IPS DF 19.7 (cell line): ENCODE results near the gene HSPG2.
"Not testable (repeated sequence)": the region's sequence is repeated elsewhere in the genome, so short reads cannot be mapped to it uniquely, and the experiment has no call there.

Experiments used
- DNase-seq: peaks from one replicate; pipeline ENCODE4 v3.0.0-alpha.2; 2013; ENCODE audit warnings: low read depth, low spot score

HSPG2 gene

DNA sequence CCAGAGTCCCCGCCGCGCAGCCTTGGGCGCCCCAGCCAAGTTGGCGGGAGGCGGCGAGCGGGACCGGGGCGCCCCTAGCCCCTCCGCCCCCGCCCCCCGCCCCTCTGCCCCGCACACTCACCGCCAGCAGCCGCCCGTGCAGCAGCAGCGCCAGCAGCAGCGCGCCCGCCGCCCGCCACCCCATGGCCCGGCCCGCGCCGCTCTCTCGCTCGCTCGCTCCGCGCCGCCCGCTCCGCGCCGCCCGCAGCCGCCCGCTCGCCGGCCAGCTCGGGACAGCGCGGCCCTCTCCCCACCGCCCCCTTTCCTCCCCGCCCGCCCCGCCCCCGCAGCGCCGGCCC is at the start of gene HSPG2:
TSS of gene HSPG2 (minus strand) at position 277 of the 338 bp plus-strand sequence. CDS start at position 184, 93 bp downstream.
- no peak for DNase-seq

DNA sequence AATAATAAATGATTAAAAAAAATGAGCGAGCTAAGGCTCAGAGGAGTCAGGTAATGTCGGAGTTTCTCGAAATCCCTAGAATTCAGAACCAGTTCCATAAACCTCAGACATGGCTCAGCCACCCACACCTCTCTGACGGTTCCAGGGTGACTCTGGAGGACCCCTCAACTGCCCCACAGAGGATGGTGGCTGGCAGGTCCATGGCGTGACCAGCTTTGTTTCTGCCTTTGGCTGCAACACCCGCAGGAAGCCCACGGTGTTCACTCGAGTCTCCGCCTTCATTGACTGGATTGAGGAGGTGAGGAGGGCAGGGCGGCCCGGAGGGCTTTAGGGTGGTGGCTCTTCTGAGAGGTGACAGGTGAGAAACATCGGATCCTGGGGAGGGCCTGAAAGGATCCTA is 49.3 kb upstream of the HSPG2 start:
- DNase-seq = not testable (repeated sequence)

DNA sequence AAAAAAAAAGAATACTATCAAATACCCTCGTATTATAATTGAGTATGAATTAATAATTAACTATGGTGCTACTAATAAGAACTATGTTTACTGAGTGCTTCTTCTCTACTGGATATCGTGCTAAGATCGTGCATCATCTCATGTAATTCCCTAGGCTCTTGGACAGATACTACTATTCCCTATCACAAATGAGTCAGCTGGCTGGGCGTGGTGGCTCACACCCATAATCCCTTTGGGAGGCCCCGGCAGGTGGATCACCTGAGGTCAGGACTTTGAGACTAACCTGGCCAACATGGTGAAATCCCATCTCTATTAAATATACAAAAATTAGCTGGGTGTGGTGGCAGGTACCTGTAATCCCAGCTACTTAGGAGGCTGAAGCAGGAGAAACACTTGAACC is 48.8 kb upstream of the HSPG2 start:
- not testable (repeated sequence) for DNase-seq

DNA sequence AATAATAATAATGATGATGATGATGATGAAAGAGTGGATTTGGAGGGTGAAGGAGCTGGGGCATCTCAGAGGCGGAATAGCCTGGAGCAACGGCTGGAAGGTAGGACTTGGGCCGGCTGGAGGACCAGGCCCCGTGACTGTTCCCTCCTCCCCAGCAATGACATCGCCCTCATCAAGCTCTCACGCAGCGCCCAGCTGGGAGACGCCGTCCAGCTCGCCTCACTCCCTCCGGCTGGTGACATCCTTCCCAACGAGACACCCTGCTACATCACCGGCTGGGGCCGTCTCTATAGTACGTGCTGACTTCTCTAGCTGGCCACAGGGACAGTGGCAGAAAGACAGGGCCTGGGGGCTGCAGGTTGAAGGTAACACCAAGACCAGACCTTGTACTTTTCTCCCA is 46.4 kb upstream of the HSPG2 start:
- DNase-seq = not testable (repeated sequence)

DNA sequence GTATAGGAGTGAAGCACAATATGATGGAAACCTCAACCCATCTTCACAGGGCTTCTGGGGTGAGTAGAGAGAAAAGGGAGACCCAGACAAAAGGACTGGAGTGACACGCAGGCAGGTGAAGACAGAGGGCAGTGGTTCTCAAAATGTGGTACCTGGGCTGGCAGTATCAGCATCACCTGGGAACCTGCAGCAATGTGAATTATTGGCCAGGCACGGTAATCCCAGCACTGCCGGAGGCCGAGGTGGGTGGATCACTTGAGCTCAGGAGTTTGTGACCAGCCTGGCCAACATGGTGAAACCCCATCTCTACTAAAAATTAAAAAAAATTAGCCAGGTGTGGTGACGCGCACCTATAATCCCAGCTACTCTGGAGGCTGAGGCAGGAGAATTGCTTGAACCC is 45.0 kb upstream of the HSPG2 start:
- DNase-seq = not testable (repeated sequence)

DNA sequence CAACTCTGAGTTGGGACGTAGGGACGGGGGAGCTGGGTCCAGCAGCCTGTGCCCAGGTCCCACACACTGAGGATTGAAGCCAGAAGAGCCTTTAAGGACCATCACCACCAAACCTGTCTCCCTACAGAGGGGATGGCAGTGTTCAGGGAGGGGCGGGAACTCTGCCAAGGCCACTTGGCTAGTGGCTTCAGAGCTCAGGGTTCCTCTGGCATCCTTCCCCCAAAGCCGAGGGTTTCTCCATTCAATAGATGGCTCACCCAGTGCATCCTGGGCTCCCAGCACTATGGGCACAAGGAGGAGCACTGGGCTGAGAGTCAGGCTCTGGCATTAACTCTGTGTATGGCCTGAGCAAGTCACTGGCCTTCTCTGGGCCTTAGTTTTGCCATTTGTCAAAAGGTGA is 44.1 kb upstream of the HSPG2 start:
- not testable (repeated sequence) for DNase-seq

DNA sequence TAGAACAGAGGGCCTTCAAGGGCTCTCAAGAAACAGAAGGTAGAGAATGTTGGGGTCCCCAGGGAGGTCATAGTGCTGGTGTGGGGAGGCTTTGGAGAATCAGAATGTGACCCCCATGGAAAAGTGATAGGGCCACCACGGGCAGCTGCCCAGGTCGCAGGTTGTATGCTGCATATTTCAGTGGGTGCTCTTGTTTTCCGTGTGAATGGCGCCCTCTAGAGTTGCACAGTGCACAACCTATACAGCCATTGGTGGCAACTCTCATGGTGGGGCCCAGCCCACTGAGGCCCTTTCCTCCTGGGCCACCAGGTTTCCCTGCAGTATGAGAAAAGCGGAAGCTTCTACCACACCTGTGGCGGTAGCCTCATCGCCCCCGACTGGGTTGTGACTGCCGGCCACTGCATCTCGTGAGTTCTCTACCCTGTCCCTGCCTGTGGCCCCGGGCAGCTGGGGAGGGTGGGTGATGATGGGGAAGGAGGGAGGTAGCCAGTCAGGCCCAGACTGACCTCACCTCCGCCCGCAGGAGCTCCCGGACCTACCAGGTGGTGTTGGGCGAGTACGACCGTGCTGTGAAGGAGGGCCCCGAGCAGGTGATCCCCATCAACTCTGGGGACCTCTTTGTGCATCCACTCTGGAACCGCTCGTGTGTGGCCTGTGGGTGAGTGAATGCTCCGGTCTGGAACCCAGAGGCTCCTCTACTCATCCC is 43.6 kb upstream of the HSPG2 start:
- not testable (repeated sequence) for DNase-seq

GRCh38 chr1:21978209-21978608 is 41.1 kb upstream of the HSPG2 start:
- DNase-seq = not testable (repeated sequence)

DNA sequence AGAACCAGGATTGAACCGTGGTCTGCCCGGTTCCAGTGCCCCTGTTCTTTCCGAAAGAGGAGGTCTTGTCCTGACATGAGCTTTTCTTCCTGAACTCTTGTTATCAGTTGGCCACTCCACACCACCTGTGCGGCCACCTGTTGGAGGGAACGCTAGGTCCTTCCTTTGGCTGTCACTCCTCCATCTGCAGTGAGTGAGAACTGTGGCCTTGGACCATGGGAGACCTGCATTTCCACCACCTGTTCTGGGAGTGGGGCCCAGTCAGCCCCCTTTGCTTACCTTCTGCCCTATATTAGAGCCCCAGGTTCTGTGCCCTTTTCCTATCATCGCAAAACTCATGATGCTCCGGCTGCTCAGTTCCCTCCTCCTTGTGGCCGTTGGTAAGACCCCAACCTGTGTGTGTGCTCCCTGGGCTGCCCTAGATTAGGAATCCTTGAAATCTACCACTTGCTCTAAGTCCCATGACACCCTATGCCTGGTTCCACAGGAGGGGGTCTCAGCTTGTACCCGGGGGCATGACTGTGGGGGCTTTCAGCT is 39.7 kb upstream of the HSPG2 start, which contains the start of gene CELA3B:
TSS of gene CELA3B (plus strand) at position 320 of the 537 bp plus-strand sequence. CDS start at position 338, 18 bp downstream.
- DNase-seq = not testable (repeated sequence)

- DNase-seq = not testable (repeated sequence)
Measured at GRCh38 chr1:21975296-21975695, 38.2 kb upstream of the HSPG2 start.

DNA sequence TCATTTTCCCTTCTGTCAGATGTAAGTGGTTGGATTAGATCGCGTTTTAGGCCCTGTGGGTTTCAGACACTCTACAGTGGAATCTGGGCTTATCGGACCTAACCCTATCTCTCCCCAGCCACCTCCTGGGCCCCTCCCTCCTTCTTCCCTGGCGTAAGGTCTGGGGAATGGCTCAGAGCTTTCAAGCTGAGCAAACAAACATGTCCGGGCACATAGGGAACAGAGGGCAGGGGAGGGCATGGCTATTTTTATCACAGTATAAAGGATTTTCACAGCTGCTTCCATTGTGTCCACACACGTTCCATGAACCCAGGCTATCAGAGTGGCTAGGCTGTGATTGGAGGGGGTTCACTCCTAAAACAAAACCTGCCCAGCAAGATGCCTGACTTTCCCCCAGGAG is 37.6 kb upstream of the HSPG2 start:
- DNase-seq = not testable (repeated sequence)

DNA sequence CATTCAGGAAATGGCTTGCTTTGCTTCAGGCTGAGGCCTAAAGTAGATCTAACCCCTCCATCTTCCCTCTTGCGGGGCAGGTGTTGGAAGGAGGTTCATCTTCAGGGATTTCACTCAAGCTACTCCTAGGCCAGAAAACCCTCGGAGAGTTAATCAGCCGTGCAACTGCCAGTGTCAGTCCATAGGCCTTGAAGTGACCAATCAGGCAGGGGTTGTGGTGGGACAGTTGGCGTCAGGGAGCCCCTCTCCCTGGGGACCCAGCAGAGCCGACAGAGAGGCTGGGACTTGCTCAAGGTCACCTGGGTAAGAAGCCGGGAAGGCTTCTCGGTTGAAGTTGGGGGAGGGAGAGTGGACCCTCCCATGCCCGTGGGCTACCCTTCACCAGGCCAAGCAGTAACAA is 36.8 kb upstream of the HSPG2 start:
- not testable (repeated sequence) for DNase-seq

- not testable (repeated sequence) for DNase-seq
Measured at GRCh38 chr1:21972973-21973441, 35.9 kb upstream of the HSPG2 start.

- not testable (repeated sequence) for DNase-seq
Measured at GRCh38 chr1:21970523-21970922, 33.4 kb upstream of the HSPG2 start.

DNA sequence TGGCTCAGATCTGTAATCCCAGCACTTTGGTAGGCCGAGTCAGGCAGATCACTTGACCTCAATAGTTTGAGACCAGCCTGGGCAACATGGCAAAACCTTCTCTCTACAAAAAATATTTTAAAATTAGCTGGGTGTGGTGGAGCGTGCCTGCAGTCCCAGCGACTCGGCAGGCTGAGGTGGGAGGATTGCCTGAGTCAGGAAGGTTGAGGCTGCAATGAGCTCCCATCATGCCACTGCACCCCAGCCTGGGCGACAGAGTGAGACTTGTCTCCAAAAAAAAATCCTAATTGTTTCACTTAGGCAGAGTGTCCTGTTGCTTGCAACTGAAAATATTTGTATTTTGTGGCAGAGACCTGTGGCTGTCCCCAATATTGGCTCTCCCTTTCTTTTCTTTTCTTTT is 32.0 kb upstream of the HSPG2 start:
- DNase-seq = not testable (repeated sequence)

DNA sequence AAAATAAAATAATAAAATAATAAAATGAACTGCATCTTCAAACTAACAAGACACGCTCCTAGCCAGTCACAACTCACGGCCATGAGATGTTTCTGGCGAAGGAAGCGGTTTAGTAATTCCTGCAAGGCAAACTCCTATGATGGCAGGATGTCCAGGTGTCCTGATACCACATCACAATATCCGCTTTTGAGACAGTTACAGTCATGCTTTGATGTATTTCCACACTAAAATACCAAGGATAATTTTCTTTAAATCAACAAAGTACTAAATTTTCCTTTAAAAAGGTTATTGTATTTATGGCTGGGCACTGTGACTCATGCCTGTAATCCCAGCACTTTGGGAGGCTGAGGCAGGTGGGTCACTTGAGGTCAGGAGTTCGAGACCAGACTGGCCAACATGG is 30.1 kb upstream of the HSPG2 start:
- DNase-seq = not testable (repeated sequence)

GRCh38 chr1:21966247-21967000 is 29.3 kb upstream of the HSPG2 start:
- no peak for DNase-seq

DNA sequence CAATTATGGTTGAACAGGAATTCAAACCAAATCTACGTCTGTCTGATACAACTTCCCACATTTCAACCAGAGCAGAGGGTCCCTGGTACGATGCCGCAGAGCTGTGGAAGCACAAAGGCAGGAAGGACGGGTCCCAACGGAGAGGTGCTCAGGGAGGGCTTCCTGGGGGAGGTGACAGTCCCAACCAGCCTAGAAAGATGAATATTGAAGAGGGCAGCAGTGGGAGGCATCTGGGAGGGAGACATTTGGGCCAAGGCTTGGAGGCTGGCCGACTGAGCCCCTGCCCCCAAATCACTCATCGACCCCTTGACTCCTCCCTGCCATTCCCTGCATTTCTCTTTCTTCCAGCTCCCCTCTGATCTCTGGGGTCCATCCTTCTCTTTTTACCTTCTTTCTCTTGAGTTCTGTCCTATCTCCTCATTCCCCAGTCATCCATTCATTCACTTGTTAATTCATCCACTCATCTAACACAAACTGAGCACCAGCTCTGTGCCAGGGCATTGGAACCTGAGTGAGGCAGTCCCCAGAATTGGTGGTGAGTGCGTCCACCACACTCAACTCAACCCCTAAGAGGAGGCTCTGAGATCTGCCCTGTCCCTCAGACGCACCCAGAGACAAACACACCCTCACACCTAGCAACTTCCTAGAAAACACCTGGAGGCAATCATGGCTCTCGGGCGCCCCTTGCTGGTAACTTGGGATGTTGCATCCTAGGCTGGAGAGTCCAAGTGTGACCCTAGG is 26.5 kb upstream of the HSPG2 start:
- peak; percentile 75 for DNase-seq

GRCh38 chr1:21961799-21962198 is 24.7 kb upstream of the HSPG2 start:
- DNase-seq = no peak

GRCh38 chr1:21961337-21961736 is 24.2 kb upstream of the HSPG2 start:
- no peak for DNase-seq

GRCh38 chr1:21956720-21957552 is 19.8 kb upstream of the HSPG2 start:
- no peak for DNase-seq
